Jurkat, Clone E6-1 (cell line): Measurements from ENCODE around the gene LRRC7. TPM values are rescaled to one million over a fixed set of nuclear protein-coding genes. Genes with fewer than 3 reads are reported as not detected.

ENCODE experiments used
- DNase-seq: peaks from one replicate; pipeline ENCODE4 v3.0.0-alpha.2; 2011; ENCODE audit warnings: low read depth, low spot score
- H3K4me3 ChIP-seq: 2 replicates; pipeline ENCODE4 v1.5.1; 2011; ENCODE audit warnings: mild to moderate bottlenecking, low read length, control low read depth, moderate library complexity
- polyA plus RNA-seq: library from polyadenylated mRNA; unstranded; fragments of >200 nt; gene quantifications from one replicate; pipeline ENCODE4 v1.2.1, GENCODE V29; 2012; ENCODE audit warnings: missing spikeins; ENCODE audit not compliant: insufficient read length, insufficient read depth

Gene LRRC7
- 0.87 TPM for polyA plus RNA-seq

GRCh38 chr1:69567652-69568420, at the start of gene LRRC7:
Gene LRRC7, plus strand, starts transcription at chr1:69567922. Its CDS starts 718 bp downstream, at chr1:69568640.
- H3K4me3 ChIP-seq: peak within 1 kb of the TSS; percentile 1; the same call in 1 of the 2 replicates
- no peak for DNase-seq

- no peak overlapping the region for H3K4me3 ChIP-seq
- no peak for DNase-seq
Measured at GRCh38 chr1:69519006-69519405, 48.7 kb upstream of the LRRC7 start.

- no peak for DNase-seq
- no peak overlapping the region for H3K4me3 ChIP-seq
Measured at GRCh38 chr1:69520326-69520725, 47.4 kb upstream of the LRRC7 start.

- no peak overlapping the region for H3K4me3 ChIP-seq
- DNase-seq: no peak
Measured at GRCh38 chr1:69523032-69523431, 44.7 kb upstream of the LRRC7 start.

GRCh38 chr1:69523461-69523860, 44.3 kb upstream of the LRRC7 start:
- no peak for DNase-seq
- H3K4me3 ChIP-seq: no peak overlapping the region

GRCh38 chr1:69524015-69524414, 43.7 kb upstream of the LRRC7 start:
- DNase-seq: no peak
- H3K4me3 ChIP-seq: no peak overlapping the region

GRCh38 chr1:69527273-69527672, 40.4 kb upstream of the LRRC7 start:
- no peak overlapping the region for H3K4me3 ChIP-seq
- DNase-seq: no peak

- no peak overlapping the region for H3K4me3 ChIP-seq
- no peak for DNase-seq
Measured at GRCh38 chr1:69528376-69528775, 39.3 kb upstream of the LRRC7 start.

- DNase-seq: no peak
- no peak overlapping the region for H3K4me3 ChIP-seq
Measured at GRCh38 chr1:69533343-69533742, 34.4 kb upstream of the LRRC7 start.

- no peak for DNase-seq
- no peak overlapping the region for H3K4me3 ChIP-seq
Measured at GRCh38 chr1:69534829-69535228, 32.9 kb upstream of the LRRC7 start.

GRCh38 chr1:69535490-69535889, 32.2 kb upstream of the LRRC7 start:
- DNase-seq: no peak
- no peak overlapping the region for H3K4me3 ChIP-seq

- H3K4me3 ChIP-seq: no peak overlapping the region
- DNase-seq: no peak
Measured at GRCh38 chr1:69540052-69540451, 27.7 kb upstream of the LRRC7 start.

- H3K4me3 ChIP-seq: no peak overlapping the region
- DNase-seq: no peak
Measured at GRCh38 chr1:69551476-69552324, 16.0 kb upstream of the LRRC7 start.

GRCh38 chr1:69553726-69554125, 14.0 kb upstream of the LRRC7 start:
- H3K4me3 ChIP-seq: no peak overlapping the region
- DNase-seq: no peak

- H3K4me3 ChIP-seq: no peak overlapping the region
- DNase-seq: no peak
Measured at GRCh38 chr1:69568421-69569174, 876 bp downstream of the LRRC7 start.

- DNase-seq: no peak
- H3K4me3 ChIP-seq: no peak overlapping the region
Measured at GRCh38 chr1:69569175-69569541, 1.4 kb downstream of the LRRC7 start.

GRCh38 chr1:69569576-69570328, 2.0 kb downstream of the LRRC7 start:
- DNase-seq: no peak
- no peak overlapping the region for H3K4me3 ChIP-seq

GRCh38 chr1:69570356-69570755, 2.6 kb downstream of the LRRC7 start:
- DNase-seq: no peak
- no peak overlapping the region for H3K4me3 ChIP-seq

- no peak for DNase-seq
- H3K4me3 ChIP-seq: no peak overlapping the region
Measured at GRCh38 chr1:69572921-69573320, 5.2 kb downstream of the LRRC7 start.
